ENCODE results near the gene C1orf159. TPM values are rescaled to one million over a fixed set of nuclear protein-coding genes. Genes with fewer than 3 reads are reported as not detected.

The C1orf159 gene
- total and polyA plus RNA-seq, 3 donors from 2014 or later, result 40.7 to 68.3 (median 50.7) TPM

- intact Hi-C loops (cut with DNase I; ENCODE audit: low total_unique reads), result loop anchor here (10.0 kb wide), 1 partner anchor 65 kb away; the partner anchor contains the start of gene HES4
- TF ChIP-seq CTCF (IDR thresholded peaks at IDR 0.05), result no peak
- no peak for TF ChIP-seq POLR2A (IDR thresholded peaks at IDR 0.05)
- no peaks in the 10 kb centered on the region for H3K27me3 ChIP-seq
- WGBS, 2 donors, result 55 to 71% methylated on average over 11 to 36 of the region's 40 CpGs
- H3K9me3 ChIP-seq, result no peaks in the 10 kb centered on the region
- DNase-seq, result no peak
- H3K36me3 ChIP-seq (ENCODE audit: low read depth, missing control alignments), result no peaks in the 10 kb centered on the region
- H3K4me1 ChIP-seq, result peaks cover 10% of the 10 kb centered on the region
- H3K27ac ChIP-seq, result no peak overlapping the region
- peak overlapping the region; percentile 45 to 66 for H3K4me3 ChIP-seq
These were observed 45.9 kb downstream of the C1orf159 start for GRCh38 chr1:1069711-1070676.

GRCh38 chr1:1069056-1069710, 46.7 kb downstream of the C1orf159 start:
- no peak for TF ChIP-seq POLR2A (IDR thresholded peaks at IDR 0.05)
- no peak for TF ChIP-seq CTCF (IDR thresholded peaks at IDR 0.05)
- Histone ChIP-seq H3K4me3 (peak overlapping the region; percentile 45 to 66), H3K9me3 (no peaks in the 10 kb centered on the region), H3K36me3 (ENCODE audit: low read depth, missing control alignments) (no peaks in the 10 kb centered on the region), H3K27ac (no peak overlapping the region), H3K4me1 (peaks cover 10% of the 10 kb centered on the region), H3K27me3 (no peaks in the 10 kb centered on the region)
- peak; percentile 83 for DNase-seq
- 1% methylated on average over 71 of the region's 75 CpGs; no CpG with 5 or more reads in 1 of the 2 donors for WGBS, 2 donors
- intact Hi-C loops (cut with DNase I; ENCODE audit: low total_unique reads), result loop anchor here (10.0 kb wide), 1 partner anchor 64 kb away; the partner anchor contains the start of gene HES4

GRCh38 chr1:1068517-1069055, 47.3 kb downstream of the C1orf159 start:
- Histone ChIP-seq H3K4me3 (peak overlapping the region; percentile 45 to 66), H3K9me3 (no peaks in the 10 kb centered on the region), H3K27me3 (no peaks in the 10 kb centered on the region), H3K4me1 (peaks cover 10% of the 10 kb centered on the region), H3K36me3 (ENCODE audit: low read depth, missing control alignments) (no peaks in the 10 kb centered on the region), H3K27ac (no peak overlapping the region)
- WGBS, 2 donors, result 0 to 7% methylated on average over 2 to 43 of the region's 55 CpGs
- TF ChIP-seq POLR2A (IDR thresholded peaks at IDR 0.05), result no peak
- no peak for TF ChIP-seq CTCF (IDR thresholded peaks at IDR 0.05)
- no peak for DNase-seq
- intact Hi-C loops (cut with DNase I; ENCODE audit: low total_unique reads), result loop anchor here (10.0 kb wide), 1 partner anchor 64 kb away; the partner anchor contains the start of gene HES4

GRCh38 chr1:1067860-1068516, 47.9 kb downstream of the C1orf159 start:
- no peaks in the 10 kb centered on the region for H3K9me3 ChIP-seq
- H3K27ac ChIP-seq, result no peak overlapping the region
- intact Hi-C loops (cut with DNase I; ENCODE audit: low total_unique reads), result loop anchor here (10.0 kb wide), 1 partner anchor 63 kb away; the partner anchor contains the start of gene HES4
- no peak for TF ChIP-seq CTCF (IDR thresholded peaks at IDR 0.05)
- TF ChIP-seq POLR2A (IDR thresholded peaks at IDR 0.05), result no peak
- no peak for DNase-seq
- H3K4me1 ChIP-seq, result peaks cover 10% of the 10 kb centered on the region
- H3K36me3 ChIP-seq (ENCODE audit: low read depth, missing control alignments), result no peaks in the 10 kb centered on the region
- no peaks in the 10 kb centered on the region for H3K27me3 ChIP-seq
- H3K4me3 ChIP-seq, result peak overlapping the region in 1 of 2 donors; percentile 66
- WGBS, 2 donors, result 33 to 46% methylated on average over 24 to 32 of the region's 32 CpGs

Data from testis (tissue), 3 donors.